ENCODE results near the gene TRIB2. TPM values are rescaled to one million over a fixed set of nuclear protein-coding genes. Genes with fewer than 3 reads are reported as not detected.

TRIB2 gene
- total and polyA plus RNA-seq, 9 of the 15 experiments (the other 6 are each of a cell fraction or from before 2014, with no cell fraction given) = 9.0 to 39.0 (median 26.3) TPM

DNA sequence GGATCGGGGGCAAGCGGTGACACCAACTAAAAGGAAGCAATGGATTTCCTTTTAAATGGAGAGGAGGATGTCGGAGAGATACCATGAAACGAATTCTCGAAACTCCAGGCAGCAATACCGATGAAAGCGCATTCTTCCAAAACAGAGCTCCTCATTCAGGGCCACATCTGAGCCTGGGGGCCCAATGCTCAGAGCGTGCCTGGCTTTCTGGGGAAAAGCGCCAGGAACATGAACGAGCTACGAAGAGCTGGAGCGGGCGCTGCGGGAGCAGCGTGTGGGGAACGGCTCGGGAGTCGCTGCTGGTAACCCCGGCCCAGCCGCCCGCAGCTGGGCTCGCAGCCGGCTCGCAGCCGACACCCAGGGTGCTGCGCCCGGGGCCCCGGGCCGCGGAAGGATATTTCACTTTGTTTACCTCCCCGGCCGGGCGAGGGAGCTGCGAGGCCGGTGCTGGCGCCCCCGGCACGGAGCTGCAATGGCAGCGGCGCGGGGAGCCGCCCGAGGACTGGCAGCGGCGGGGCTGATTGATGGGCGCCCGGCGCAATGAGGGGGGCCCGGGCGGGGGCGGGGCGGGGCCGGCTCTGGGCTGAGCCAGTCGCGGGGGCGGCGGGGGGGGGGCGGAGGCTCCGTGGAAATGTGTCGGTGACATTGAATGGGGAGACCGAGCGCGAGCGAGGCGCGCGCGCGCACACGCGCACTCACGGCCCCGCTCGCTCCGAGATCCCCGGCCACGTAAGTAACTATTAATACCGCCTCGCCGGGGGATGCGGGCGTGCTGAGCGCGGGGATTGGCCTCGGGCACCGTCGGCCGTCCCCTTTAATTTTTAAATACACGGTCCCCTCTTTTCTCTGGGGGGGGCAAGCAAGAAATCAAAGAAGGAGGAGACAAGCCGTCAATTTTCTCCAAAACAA is at the start of gene TRIB2 (continued):
- TF ChIP-seq HCFC1 (IDR thresholded peaks at IDR 0.05; ENCODE audit: low read depth, low read length) = peak; percentile 19; the same call in 1 of the 2 replicates
- TF ChIP-seq KDM5B (IDR thresholded peaks at IDR 0.05; ENCODE audit: insufficient replicate concordance, low read depth, low read length) = peak; percentile 41
- TF ChIP-seq ETV5 (CRISPR knock-in tag; IDR thresholded peaks at IDR 0.05; ENCODE audit: low read depth) = 0 out of 2 replicates have a peak, but pooled peaks have one; percentile 54
- TF ChIP-seq CREM (IDR thresholded peaks at IDR 0.05; ENCODE audit: low read depth) = peak; percentile 7; the same call in 1 of the 2 replicates
- TF ChIP-seq ETS1 (conservative IDR thresholded peaks at IDR 0.05; ENCODE audit: control insufficient read depth, low read depth, low read length) = 0 out of 2 replicates have a peak, but pooled peaks have one; percentile 45
- peak; percentile 69 for TF ChIP-seq CCNT2 (IDR thresholded peaks at IDR 0.05; ENCODE audit: borderline replicate concordance, extremely low read depth, insufficient read length, low read depth, low read length)
- TF ChIP-seq, protein P1, sequence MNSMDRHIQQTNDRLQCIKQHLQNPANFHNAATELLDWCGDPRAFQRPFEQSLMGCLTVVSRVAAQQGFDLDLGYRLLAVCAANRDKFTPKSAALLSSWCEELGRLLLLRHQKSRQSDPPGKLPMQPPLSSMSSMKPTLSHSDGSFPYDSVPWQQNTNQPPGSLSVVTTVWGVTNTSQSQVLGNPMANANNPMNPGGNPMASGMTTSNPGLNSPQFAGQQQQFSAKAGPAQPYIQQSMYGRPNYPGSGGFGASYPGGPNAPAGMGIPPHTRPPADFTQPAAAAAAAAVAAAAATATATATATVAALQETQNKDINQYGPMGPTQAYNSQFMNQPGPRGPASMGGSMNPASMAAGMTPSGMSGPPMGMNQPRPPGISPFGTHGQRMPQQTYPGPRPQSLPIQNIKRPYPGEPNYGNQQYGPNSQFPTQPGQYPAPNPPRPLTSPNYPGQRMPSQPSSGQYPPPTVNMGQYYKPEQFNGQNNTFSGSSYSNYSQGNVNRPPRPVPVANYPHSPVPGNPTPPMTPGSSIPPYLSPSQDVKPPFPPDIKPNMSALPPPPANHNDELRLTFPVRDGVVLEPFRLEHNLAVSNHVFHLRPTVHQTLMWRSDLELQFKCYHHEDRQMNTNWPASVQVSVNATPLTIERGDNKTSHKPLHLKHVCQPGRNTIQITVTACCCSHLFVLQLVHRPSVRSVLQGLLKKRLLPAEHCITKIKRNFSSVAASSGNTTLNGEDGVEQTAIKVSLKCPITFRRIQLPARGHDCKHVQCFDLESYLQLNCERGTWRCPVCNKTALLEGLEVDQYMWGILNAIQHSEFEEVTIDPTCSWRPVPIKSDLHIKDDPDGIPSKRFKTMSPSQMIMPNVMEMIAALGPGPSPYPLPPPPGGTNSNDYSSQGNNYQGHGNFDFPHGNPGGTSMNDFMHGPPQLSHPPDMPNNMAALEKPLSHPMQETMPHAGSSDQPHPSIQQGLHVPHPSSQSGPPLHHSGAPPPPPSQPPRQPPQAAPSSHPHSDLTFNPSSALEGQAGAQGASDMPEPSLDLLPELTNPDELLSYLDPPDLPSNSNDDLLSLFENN (IDR thresholded peaks at IDR 0.05; ENCODE audit: low read depth in 2 of 2, low read length in 2 of 2) = 0 out of 4 replicates have a peak, but pooled peaks of 1 of the 2 experiments have one; percentile 23
- 0 out of 2 replicates have a peak, but pooled peaks have one; percentile 10 for TF ChIP-seq NCOA1 (IDR thresholded peaks at IDR 0.05; ENCODE audit: low read depth)
- TF ChIP-seq, protein P2, sequence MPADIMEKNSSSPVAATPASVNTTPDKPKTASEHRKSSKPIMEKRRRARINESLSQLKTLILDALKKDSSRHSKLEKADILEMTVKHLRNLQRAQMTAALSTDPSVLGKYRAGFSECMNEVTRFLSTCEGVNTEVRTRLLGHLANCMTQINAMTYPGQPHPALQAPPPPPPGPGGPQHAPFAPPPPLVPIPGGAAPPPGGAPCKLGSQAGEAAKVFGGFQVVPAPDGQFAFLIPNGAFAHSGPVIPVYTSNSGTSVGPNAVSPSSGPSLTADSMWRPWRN (IDR thresholded peaks at IDR 0.05; ENCODE audit: low read depth) = peak; percentile 51; the same call in 1 of the 2 replicates
- TF ChIP-seq L3MBTL2 (IDR thresholded peaks at IDR 0.05) = peak; percentile 33; the same call in 1 of the 2 replicates
- TF ChIP-seq NFATC3 (IDR thresholded peaks at IDR 0.05) = 0 out of 2 replicates have a peak, but pooled peaks have one; percentile 3
- TF ChIP-seq ARHGAP35 (IDR thresholded peaks at IDR 0.05; ENCODE audit: partially characterized antibody) = no peak
- TF ChIP-seq, protein P3, sequence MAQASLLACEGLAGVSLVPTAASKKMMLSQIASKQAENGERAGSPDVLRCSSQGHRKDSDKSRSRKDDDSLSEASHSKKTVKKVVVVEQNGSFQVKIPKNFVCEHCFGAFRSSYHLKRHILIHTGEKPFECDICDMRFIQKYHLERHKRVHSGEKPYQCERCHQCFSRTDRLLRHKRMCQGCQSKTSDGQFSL (CRISPR knock-in tag; IDR thresholded peaks at IDR 0.05) = no peak
- TF ChIP-seq, protein P3 (tag; IDR thresholded peaks at IDR 0.05) = peak in 1 of 2 experiments; percentile 59; a peak in 1 of 4 replicates
- no peak for TF ChIP-seq TEAD4 (IDR thresholded peaks at IDR 0.05; ENCODE audit: low read length)
- no peak for TF ChIP-seq TEAD4 (CRISPR knock-in tag; IDR thresholded peaks at IDR 0.05; ENCODE audit: borderline replicate concordance)
